HG02610 (cell line): ENCODE measurements around the gene MXRA8.
"Not testable (repeated sequence)": the region's sequence is repeated elsewhere in the genome, so short reads cannot be mapped to it uniquely, and the experiment has no call there.

Experiments used
- ATAC-seq: cut with Tn5 transposase; IDR thresholded peaks from one replicate; pipeline ENCODE4 v1.9.1; 2021; ENCODE audit warnings: mild to moderate bottlenecking, moderate library complexity; ENCODE audit not compliant: unreplicated experiment

The MXRA8 gene

GRCh38 chr1:1370094-1370493 lies 11.7 kb upstream of the MXRA8 start:
- not testable (repeated sequence) for ATAC-seq

- ATAC-seq: no peak
These were observed 9.0 kb upstream of the MXRA8 start for GRCh38 chr1:1367315-1367714.

DNA sequence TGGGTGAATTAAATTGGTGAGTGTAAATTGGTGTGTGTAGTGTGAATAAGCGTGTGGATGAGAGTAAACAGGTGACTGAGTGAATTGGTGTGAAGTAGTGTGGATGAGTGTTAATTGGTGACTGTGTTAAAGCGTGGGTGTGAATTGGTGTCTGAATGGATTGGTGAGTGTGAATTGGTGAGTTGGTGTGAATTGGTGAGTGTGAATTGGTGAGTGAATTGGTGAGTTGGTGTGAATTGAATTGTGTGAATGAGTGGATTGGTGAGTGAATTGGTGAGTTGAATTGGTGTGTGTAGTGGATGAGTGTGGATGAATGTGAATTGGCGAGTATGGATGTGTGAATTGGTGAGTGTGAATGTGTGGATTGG lies 8.3 kb upstream of the MXRA8 start:
- no peak for ATAC-seq

DNA sequence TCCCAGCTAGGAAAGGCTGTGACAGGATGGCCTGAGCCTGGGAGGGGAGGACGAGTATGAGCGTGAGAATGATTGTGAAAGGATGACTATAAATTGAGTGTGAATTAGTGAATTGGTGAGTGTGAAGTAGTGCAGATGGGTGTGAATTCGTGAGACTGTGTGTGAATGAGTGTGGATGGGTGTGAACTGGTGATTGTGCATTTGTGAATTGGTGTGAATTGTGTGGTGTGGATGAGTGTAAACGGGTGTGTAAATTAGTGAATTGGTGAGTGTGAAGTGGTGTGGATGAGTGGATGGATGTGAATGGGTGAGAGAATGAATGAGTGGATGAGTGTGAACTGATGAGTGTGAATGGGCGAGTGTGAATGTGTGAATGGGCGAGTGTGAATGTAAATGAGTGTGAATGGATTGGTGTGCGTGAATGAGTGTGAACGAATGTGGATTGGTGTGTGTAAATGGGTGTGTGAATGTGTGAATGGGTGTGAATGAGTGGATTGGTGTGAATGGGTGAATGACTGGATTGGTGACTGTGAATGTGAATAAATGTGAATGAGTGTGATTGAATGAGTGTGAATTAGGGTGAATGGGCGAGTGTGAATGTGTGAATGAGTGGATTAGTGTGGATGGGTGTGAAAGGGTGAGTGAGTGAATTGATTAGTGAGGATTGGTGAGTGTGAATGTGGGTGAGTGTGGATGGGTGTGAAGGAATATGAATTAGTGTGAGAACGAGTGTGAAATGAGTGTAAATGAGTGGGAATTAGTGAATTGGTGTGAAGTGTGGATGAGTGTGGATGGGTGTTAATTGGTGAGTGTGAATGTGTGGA lies 7.7 kb upstream of the MXRA8 start:
- ATAC-seq: no peak

GRCh38 chr1:1364266-1364665 lies 5.9 kb upstream of the MXRA8 start:
- ATAC-seq: no peak

GRCh38 chr1:1361982-1362423 lies 3.6 kb upstream of the MXRA8 start:
- ATAC-seq: no peak

DNA sequence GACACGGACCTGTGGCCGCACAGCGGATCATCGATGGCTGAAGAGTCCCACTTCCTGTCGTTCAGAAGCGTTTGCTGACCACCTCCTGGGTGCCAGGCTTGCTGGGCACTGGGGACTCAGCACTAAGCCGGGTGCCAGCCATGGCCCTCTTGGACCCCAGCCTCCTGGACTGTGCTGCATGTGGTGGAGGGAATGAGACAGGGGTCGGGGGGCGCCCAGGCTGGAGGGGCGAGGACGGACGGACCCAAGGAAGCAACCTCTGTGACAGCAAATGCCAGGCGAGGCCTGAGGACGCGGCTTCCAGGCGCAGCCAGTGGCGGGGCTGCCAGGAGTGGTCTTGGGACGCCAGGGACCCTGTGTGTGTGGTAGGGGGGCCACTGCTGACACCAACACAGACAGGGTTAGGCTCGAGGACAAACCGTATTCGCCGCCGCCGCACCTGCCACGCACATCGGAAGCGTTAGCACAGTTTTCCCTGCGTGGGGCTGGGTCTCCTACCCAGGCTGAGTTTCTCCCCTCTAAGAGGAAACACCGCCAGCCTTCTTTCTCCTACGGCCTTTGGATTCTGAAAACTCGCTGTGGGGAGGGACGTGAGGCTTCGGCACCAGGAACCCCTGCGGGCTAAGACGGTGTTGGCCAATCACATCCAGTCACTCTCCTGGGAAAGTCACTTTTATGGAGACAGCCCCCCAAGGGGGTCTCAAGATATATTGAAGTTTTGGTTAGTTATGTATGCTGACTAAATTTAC lies 3.1 kb upstream of the MXRA8 start:
- no peak for ATAC-seq

DNA sequence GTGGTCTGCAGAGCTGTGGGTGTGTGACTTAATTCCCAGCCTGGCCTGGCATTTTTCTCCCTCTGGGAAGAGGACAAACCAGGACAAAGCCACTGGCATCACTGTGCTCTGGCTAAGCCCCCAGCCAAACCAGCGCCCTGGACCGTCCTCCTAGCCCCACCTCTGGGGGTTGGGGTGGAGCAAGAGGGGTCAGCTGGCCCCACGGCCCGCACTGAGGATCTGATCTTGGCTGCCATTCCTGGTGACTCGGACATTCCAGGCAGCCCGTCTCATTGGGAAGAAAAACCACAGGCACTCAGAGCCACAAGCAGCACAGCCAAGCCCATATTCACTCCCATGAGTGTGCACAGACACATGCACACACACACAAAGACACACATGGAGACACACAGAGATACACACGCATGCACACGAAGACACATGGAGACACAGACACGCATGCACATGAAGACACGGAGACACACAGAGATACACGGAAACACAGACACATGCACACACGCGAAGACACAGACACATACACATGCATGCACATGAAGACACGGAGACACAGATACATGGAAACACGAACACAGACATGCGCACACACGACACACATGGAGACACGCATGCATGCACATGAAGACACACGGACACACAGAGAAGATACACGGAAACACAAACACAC lies 2.3 kb upstream of the MXRA8 start:
- no peak for ATAC-seq

GRCh38 chr1:1359664-1360468 lies 1.5 kb upstream of the MXRA8 start:
- ATAC-seq: no peak

DNA sequence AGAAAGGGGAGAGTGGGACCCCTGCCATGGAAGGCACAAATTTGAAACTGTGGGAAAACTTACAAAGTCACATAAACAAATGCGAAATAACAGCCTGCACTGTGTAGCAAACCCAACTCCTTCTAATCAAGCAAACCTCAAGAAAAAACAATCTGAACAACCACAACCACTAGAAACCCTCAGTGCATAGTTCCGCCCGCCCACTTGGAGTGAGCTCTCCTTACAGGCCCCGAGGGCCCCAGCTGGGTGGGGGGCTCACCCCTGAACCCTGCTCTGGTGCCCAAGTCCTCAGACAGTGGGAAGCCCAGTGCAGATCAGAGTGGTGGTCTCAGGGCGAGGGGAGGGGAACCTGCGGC lies 931 bp upstream of the MXRA8 start:
- no peak for ATAC-seq

GRCh38 chr1:1357871-1358432 lies 403 bp downstream of the MXRA8 start:
- no peak for ATAC-seq

DNA sequence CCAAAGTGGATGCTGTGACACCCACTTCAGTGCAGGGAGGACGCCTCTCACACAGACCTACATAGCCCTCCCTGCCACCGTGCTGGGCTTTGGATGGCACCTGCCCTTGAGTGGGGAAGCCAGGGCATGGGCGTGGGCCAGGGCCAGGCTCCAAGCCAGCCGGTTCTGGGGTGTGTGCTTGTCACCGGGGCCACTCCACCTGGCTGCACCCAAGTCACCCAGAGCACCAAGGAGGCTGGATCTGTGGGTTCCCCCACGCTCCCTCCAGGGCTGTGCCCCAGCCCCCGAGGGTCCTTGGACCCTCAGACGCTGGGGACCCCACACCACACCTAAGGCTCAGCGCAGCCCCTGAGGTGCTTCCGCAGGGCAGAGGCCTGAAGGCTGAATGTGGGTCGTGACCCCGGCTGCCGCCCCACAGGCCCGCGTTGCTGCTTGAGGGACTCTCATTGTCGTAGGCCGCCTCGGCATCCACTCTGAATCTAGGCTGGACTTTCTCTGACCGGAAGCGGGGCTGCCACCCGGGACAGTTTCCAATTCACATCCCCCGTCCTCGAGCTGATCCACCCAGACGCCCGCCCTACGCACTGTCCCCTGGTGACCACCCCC lies 1.5 kb downstream of the MXRA8 start:
- no peak for ATAC-seq

DNA sequence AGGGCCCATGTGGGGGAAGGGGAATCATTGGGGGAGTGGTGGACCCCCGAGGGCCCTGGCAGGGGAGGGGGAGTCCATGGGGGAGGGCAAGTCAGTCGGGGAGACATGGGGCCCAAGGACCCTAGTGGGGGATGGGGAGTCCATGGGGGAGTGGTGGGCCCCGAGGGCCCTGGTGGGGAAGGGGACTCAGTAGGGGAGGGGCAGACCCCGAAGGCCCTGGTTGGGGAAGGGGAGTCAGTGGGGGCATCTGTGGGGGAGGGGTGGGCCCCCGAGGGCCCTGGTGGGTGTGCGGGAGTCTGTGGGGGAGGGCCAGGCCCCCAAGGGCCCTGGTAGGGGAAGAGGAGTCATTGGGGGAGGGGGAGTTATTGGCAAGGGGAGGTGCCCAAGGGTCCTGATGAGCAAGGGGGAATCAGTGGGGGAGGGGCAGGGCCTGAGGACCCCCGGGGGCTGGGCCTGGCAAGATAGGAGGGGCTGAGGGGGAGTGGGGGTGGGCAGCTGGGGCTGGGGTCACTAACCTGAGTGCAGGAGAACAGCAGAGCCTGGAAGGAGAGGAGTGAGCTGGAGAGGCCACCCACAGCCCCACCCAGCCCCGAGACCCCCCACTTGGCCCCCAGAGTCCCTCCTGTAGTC lies 2.1 kb downstream of the MXRA8 start:
- ATAC-seq: no peak

GRCh38 chr1:1355416-1355815 lies 2.9 kb downstream of the MXRA8 start:
- no peak for ATAC-seq

DNA sequence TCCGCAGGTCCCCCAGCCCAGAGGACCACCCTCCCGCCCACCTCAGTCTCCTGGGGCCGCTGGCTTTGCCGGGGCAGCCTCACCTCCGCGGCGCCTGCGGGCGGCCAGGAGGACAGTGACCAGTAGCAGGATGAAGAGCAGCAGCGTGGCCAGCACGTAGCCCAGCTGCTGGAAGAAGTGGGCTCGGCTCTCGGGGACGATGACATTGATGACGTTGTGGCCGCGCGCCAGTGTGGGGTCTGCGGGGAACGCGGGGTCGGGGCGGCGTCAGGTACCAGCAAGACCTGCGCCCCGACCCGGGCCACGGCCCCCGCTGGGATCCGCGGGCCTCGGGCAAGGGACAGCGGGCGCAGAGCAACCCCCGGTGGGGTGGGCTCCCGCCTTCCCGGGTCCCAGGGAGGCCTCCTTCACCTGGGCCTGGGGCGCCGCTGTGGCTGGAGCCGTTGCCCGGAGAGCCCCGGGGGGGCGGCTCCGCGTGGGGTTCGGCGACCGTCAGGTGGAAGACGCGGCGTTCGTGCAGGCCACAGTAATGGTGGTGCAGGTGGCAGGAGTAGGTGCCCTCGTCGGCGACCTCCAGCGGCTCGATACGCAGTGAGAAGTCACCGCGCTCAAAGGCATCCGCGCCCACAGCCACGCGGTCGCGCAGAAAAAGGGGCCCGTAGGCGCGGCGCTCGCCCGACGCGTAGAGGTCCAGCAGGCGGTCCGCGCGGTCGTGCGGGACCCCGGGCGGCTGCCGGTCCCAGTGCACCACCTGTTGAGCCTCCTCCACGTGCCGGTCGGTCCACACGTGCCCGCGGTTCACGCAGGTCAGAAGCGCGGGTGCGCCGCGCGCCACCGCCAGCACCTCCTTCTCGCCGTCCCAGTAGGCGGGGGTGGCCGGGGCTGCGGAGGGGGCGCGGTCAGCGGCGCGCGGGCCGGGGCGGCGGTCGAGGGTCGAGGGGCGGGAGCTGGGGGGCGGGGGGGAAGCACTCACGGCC lies 3.8 kb downstream of the MXRA8 start:
- ATAC-seq: no peak

GRCh38 chr1:1353389-1354151 lies 4.8 kb downstream of the MXRA8 start:
- ATAC-seq: no peak

GRCh38 chr1:1352786-1353388 lies 5.5 kb downstream of the MXRA8 start:
- no peak for ATAC-seq
